ENCODE results near the gene CDC42EP3.

- TF ChIP-seq POLR2A (IDR thresholded peaks at IDR 0.05; ENCODE audit: low read length) = no peak
- no peak for TF ChIP-seq GATA1 (IDR thresholded peaks at IDR 0.05; ENCODE audit: low read depth, low read length)
These were observed 34.9 kb downstream of the CDC42EP3 start for GRCh38 chr2:37636381-37637066.

All from erythroblast (primary cell).